Dermis microvascular lymphatic vessel endothelial cell (primary cell): Measurements from ENCODE around the gene SPATA6L. TPM values are rescaled to one million over a fixed set of nuclear protein-coding genes. Genes with fewer than 3 reads are reported as not detected.

ENCODE experiments used
- DNase-seq, 2 donors: peaks; one replicate each; pipeline versions ENCODE4 v3.0.0 to v3.0.0-alpha.2; 2010; ENCODE audit warnings: low read depth in 2 of 2
- total RNA-seq: library from RNA; depleted of rRNA; stranded (reverse); fragments of >200 nt; gene quantifications from 2 replicates; pipeline ENCODE4 v1.2.1, GENCODE V29; 2014

SPATA6L gene
- total RNA-seq, 1 donor from 2014 or later = 3.3 TPM

GRCh38 chr9:4553951-4554381, 112.3 kb downstream of the SPATA6L start:
- peak in 1 of 2 donors; percentile 86 for DNase-seq

GRCh38 chr9:4550777-4551484, 115.3 kb downstream of the SPATA6L start:
- peak in 1 of 2 donors; percentile 28 for DNase-seq

GRCh38 chr9:4549751-4550295, 116.5 kb downstream of the SPATA6L start:
- DNase-seq = no peak

- DNase-seq = peak; percentile 60 to 79
Observed at GRCh38 chr9:4548811-4549725, 117.2 kb downstream of the SPATA6L start.

Other genes with a start within 250 kb of the SPATA6L start
- gene SLC1A1, start 176.0 kb downstream of the SPATA6L start, total RNA-seq = 4.2 and 7.2 TPM in 2 replicates
- gene PLPP6, start 4.2 kb downstream of the SPATA6L start, total RNA-seq = 3.7 and 6.3 TPM in 2 replicates
- gene CDC37L1, start 13.1 kb upstream of the SPATA6L start, total RNA-seq = 5.1 and 7.7 TPM in 2 replicates
- 48.8 and 61.2 TPM in 2 replicates for gene AK3, start 74.7 kb upstream of the SPATA6L start, total RNA-seq
- gene RCL1, start 126.5 kb upstream of the SPATA6L start, total RNA-seq = 9.1 and 10.6 TPM in 2 replicates